ENCODE measurements around the gene PRICKLE1.

Gene PRICKLE1

DNA sequence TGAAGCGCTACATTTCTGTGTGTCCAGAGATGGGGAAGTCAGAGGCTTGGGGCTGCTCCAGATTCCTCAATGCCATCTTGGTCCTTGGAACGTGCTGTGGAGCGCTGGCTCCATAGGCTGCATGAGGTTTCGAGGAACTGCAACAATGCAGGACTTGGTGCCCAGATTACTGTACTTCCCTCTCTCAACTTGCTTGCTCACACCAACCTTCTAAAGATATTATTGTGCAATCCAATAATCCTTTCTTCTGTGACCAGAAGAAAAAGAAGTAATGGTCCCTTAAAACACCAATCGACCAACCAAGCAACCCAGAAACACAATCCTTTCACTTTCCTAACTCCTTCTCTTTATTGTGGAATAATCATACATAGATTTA lies 3.7 kb downstream of the PRICKLE1 start:
- no peaks in the 10 kb centered on the region for H4K20me1 ChIP-seq (ENCODE audit: insufficient read depth, low read length, poor library complexity, severe bottlenecking)
- no peaks in the 10 kb centered on the region for H3K79me2 ChIP-seq (ENCODE audit: insufficient read depth, low read length)

DNA sequence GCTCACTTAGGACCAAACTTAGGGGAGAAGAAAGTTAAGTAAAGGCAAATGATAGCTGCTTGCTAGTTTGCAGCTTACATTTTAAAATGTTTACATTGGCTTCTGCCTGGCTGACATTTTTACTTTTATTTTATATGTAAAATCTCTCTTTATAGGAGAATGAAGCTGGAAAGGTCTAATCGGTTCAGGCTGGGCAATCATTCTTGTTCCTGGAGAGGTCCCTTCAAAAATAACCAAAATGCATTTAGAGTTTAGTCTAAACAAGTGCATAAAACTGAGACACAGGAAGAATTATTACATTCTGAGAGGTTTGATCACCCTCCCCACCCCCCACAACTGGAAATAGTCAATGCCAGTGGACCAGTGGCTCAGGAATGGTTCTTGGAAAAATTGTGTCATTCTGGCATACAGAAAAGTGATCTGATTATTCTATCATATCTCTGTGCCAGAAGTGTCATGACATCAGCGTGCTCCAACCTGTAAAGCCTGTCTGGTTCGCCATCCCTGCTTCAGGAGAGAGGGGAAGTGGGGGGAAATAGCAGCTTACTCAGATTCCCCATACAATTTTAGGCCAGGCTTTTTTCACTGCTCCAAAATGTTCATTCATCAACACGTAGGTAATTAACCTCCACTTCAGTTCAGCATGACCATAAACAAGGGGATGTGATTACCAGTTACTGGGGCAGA lies 4.2 kb downstream of the PRICKLE1 start:
- H4K20me1 ChIP-seq (ENCODE audit: insufficient read depth, low read length, poor library complexity, severe bottlenecking): no peaks in the 10 kb centered on the region
- H3K9me2 ChIP-seq (replicated peaks; ENCODE audit: low read depth, low read length): no peaks in the 10 kb centered on the region
- H3K4me1 ChIP-seq (ENCODE audit: insufficient read depth, low read length, poor library complexity, severe bottlenecking): no peaks in the 10 kb centered on the region
- TF ChIP-seq, protein P1, sequence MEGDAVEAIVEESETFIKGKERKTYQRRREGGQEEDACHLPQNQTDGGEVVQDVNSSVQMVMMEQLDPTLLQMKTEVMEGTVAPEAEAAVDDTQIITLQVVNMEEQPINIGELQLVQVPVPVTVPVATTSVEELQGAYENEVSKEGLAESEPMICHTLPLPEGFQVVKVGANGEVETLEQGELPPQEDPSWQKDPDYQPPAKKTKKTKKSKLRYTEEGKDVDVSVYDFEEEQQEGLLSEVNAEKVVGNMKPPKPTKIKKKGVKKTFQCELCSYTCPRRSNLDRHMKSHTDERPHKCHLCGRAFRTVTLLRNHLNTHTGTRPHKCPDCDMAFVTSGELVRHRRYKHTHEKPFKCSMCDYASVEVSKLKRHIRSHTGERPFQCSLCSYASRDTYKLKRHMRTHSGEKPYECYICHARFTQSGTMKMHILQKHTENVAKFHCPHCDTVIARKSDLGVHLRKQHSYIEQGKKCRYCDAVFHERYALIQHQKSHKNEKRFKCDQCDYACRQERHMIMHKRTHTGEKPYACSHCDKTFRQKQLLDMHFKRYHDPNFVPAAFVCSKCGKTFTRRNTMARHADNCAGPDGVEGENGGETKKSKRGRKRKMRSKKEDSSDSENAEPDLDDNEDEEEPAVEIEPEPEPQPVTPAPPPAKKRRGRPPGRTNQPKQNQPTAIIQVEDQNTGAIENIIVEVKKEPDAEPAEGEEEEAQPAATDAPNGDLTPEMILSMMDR (conservative IDR thresholded peaks at IDR 0.05; ENCODE audit: low read length): no peak
- TF ChIP-seq EZH2phosphoT487 (IDR thresholded peaks at IDR 0.05; ENCODE audit: borderline replicate concordance): no peak
- H3K79me2 ChIP-seq (ENCODE audit: insufficient read depth, low read length): no peaks in the 10 kb centered on the region
- H3K9ac ChIP-seq (ENCODE audit: low read depth, low read length, poor library complexity, severe bottlenecking): no peak overlapping the region
- no peaks in the 10 kb centered on the region for H3K9me3 ChIP-seq (ENCODE audit: insufficient read depth, low read depth, low read length)
- no peaks in the 10 kb centered on the region for H3K36me3 ChIP-seq (ENCODE audit: insufficient read depth, low read length)
- no peak overlapping the region for H3K4me3 ChIP-seq (ENCODE audit: low read length, poor library complexity, severe bottlenecking)
- no peak overlapping the region for H2AFZ ChIP-seq (ENCODE audit: low read length)
- no peaks in the 10 kb centered on the region for H3F3A ChIP-seq (ENCODE audit: low read depth)
- no peak overlapping the region for H3K4me2 ChIP-seq (ENCODE audit: low read depth, low read length, poor library complexity, severe bottlenecking)
- H3K27me3 ChIP-seq (ENCODE audit: insufficient read depth, low read length, poor library complexity, severe bottlenecking): no peaks in the 10 kb centered on the region

More for the DNA sequence above, 3.7 kb downstream of the PRICKLE1 start:
- TF ChIP-seq EZH2phosphoT487 (IDR thresholded peaks at IDR 0.05; ENCODE audit: borderline replicate concordance): no peak
- TF ChIP-seq, protein P1 (conservative IDR thresholded peaks at IDR 0.05; ENCODE audit: low read length): no peak
- Histone ChIP-seq H3K4me2 (ENCODE audit: low read depth, low read length, poor library complexity, severe bottlenecking) (no peak overlapping the region), H3K9me3 (ENCODE audit: insufficient read depth, low read depth, low read length) (no peaks in the 10 kb centered on the region), H3K9ac (ENCODE audit: low read depth, low read length, poor library complexity, severe bottlenecking) (no peak overlapping the region), H3K36me3 (ENCODE audit: insufficient read depth, low read length) (no peaks in the 10 kb centered on the region), H3F3A (ENCODE audit: low read depth) (no peaks in the 10 kb centered on the region), H3K9me2 (replicated peaks; ENCODE audit: low read depth, low read length) (no peaks in the 10 kb centered on the region), H2AFZ (ENCODE audit: low read length) (no peak overlapping the region), H3K27me3 (ENCODE audit: insufficient read depth, low read length, poor library complexity, severe bottlenecking) (no peaks in the 10 kb centered on the region), H3K4me3 (ENCODE audit: low read length, poor library complexity, severe bottlenecking) (no peak overlapping the region), H3K4me1 (ENCODE audit: insufficient read depth, low read length, poor library complexity, severe bottlenecking) (no peaks in the 10 kb centered on the region)

DNA sequence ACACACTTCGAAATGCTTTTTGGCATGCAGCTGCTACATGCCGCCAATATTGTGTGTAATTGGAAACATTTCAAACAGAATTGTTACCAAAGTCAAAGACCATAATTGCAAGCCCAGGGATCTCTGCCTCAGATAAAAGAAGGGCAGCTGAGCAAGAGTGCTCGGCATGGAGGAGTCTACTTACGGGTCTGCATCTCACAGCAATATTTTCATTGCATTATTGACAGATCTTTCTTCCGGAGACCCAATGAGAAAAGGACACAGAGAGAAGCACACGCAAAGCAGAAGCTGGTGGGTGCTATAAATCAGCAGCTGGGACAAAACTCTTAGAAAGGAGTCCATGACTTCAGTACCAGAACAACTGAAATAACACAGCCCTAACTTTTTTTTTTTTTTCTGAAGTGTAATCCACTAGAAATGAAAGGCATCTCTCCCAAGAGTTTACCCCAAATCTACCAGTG lies 4.9 kb downstream of the PRICKLE1 start:
- H3K36me3 ChIP-seq (ENCODE audit: insufficient read depth, low read length): no peaks in the 10 kb centered on the region
- H3K4me1 ChIP-seq (ENCODE audit: insufficient read depth, low read length, poor library complexity, severe bottlenecking): no peaks in the 10 kb centered on the region
- H3K9ac ChIP-seq (ENCODE audit: low read depth, low read length, poor library complexity, severe bottlenecking): no peak overlapping the region
- no peaks in the 10 kb centered on the region for H3F3A ChIP-seq (ENCODE audit: low read depth)
- no peaks in the 10 kb centered on the region for H4K20me1 ChIP-seq (ENCODE audit: insufficient read depth, low read length, poor library complexity, severe bottlenecking)
- H3K9me2 ChIP-seq (replicated peaks; ENCODE audit: low read depth, low read length): no peaks in the 10 kb centered on the region
- H3K9me3 ChIP-seq (ENCODE audit: insufficient read depth, low read depth, low read length): no peaks in the 10 kb centered on the region
- H3K4me3 ChIP-seq (ENCODE audit: low read length, poor library complexity, severe bottlenecking): no peak overlapping the region
- no peak overlapping the region for H3K4me2 ChIP-seq (ENCODE audit: low read depth, low read length, poor library complexity, severe bottlenecking)
- H3K79me2 ChIP-seq (ENCODE audit: insufficient read depth, low read length): no peaks in the 10 kb centered on the region
- no peaks in the 10 kb centered on the region for H3K27me3 ChIP-seq (ENCODE audit: insufficient read depth, low read length, poor library complexity, severe bottlenecking)
- no peak for TF ChIP-seq EZH2phosphoT487 (IDR thresholded peaks at IDR 0.05; ENCODE audit: borderline replicate concordance)
- TF ChIP-seq, protein P1 (conservative IDR thresholded peaks at IDR 0.05; ENCODE audit: low read length): no peak
- H2AFZ ChIP-seq (ENCODE audit: low read length): no peak overlapping the region

Data from Loucy (cell line).